GM04504 (cell line): ENCODE results near the gene RNF130.

Experiments used
- DNase-seq: peaks from one replicate; pipeline ENCODE4 v3.0.0-alpha.2; 2012; ENCODE audit warnings: low read depth

Gene RNF130

GRCh38 chr5:180084638-180085561 lies 13.3 kb upstream of the RNF130 start:
- DNase-seq: no peak

- no peak for DNase-seq
Measured at GRCh38 chr5:180083529-180084060, 12.0 kb upstream of the RNF130 start.

- DNase-seq: no peak
Measured at GRCh38 chr5:180082633-180083420, 11.3 kb upstream of the RNF130 start.

GRCh38 chr5:180081481-180081880 lies 9.9 kb upstream of the RNF130 start:
- no peak for DNase-seq

- DNase-seq: no peak
Measured at GRCh38 chr5:180080486-180081280, 9.1 kb upstream of the RNF130 start.

GRCh38 chr5:180079702-180080466 lies 8.3 kb upstream of the RNF130 start:
- no peak for DNase-seq

GRCh38 chr5:180078348-180078747 lies 6.8 kb upstream of the RNF130 start:
- no peak for DNase-seq

GRCh38 chr5:180077594-180078284 lies 6.2 kb upstream of the RNF130 start:
- no peak for DNase-seq

- DNase-seq: no peak
Measured at GRCh38 chr5:180075703-180076102, 4.1 kb upstream of the RNF130 start.

- no peak for DNase-seq
Measured at GRCh38 chr5:180074462-180074861, 2.9 kb upstream of the RNF130 start.

- no peak for DNase-seq
Measured at GRCh38 chr5:180072556-180072955, 997 bp upstream of the RNF130 start.

GRCh38 chr5:180072256-180072548 lies 643 bp upstream of the RNF130 start:
- DNase-seq: no peak

GRCh38 chr5:180070756-180071530 lies 616 bp downstream of the RNF130 start:
- DNase-seq: peak; percentile 22

- DNase-seq: no peak
Measured at GRCh38 chr5:180069589-180070247, 1.8 kb downstream of the RNF130 start.

GRCh38 chr5:180068519-180069090 lies 3.0 kb downstream of the RNF130 start:
- DNase-seq: no peak

- DNase-seq: no peak
Measured at GRCh38 chr5:180067986-180068385, 3.6 kb downstream of the RNF130 start.

GRCh38 chr5:180060192-180060591 lies 11.4 kb downstream of the RNF130 start:
- no peak for DNase-seq

GRCh38 chr5:180059326-180059725 lies 12.2 kb downstream of the RNF130 start:
- DNase-seq: no peak

- DNase-seq: no peak
Measured at GRCh38 chr5:180056153-180056552, 15.4 kb downstream of the RNF130 start.
